HL-60 (cell line): Measurements from ENCODE around the gene RAPGEF4.

ENCODE experiments used
- DNase-seq, 2 experiments: peaks; one replicate each; pipeline ENCODE4 v3.0.0-alpha.2; 2010 to 2020; ENCODE audit warnings: low read depth in 1 of 2, low spot score in 1 of 2
- H3K27ac ChIP-seq: fragments of 250-450 bp; sonication (Bioruptor Pico); replicated peaks from 2 replicates; pipeline ENCODE4 v1.5.1; 2020; ENCODE audit warnings: mild to moderate bottlenecking, moderate library complexity
- H3K27me3 ChIP-seq: fragments of 250-450 bp; sonication (Bioruptor Pico); 2 replicates; pipeline ENCODE4 v1.5.1; 2021; ENCODE audit warnings: mild to moderate bottlenecking, moderate library complexity; ENCODE audit not compliant: insufficient read depth, poor library complexity, severe bottlenecking
- H3K4me3 ChIP-seq: replicated peaks from 2 replicates; pipeline ENCODE4 v1.5.1; 2011; ENCODE audit warnings: mild to moderate bottlenecking, control low read depth, low read length; ENCODE audit not compliant: insufficient read depth
- CTCF ChIP-seq: IDR thresholded peaks from one replicate; pipeline ENCODE4 v1.5.1; 2011; ENCODE audit warnings: low read length, control low read depth, inconsistent platforms; ENCODE audit not compliant: insufficient read depth
- GABPA ChIP-seq: IDR thresholded peaks from 2 replicates; pipeline ENCODE4 v1.6.1; 2012; ENCODE audit warnings: low read depth
- POLR2AphosphoS5 ChIP-seq: IDR thresholded peaks from 2 replicates; pipeline ENCODE4 v1.6.1; 2012; ENCODE audit warnings: low read depth
- REST ChIP-seq: IDR thresholded peaks from 2 replicates; pipeline ENCODE4 v1.6.1; 2012; ENCODE audit warnings: low read depth; ENCODE audit not compliant: insufficient replicate concordance
- SPI1 ChIP-seq: IDR thresholded peaks from 2 replicates; pipeline ENCODE4 v1.6.1; 2012; ENCODE audit warnings: low read depth, mild to moderate bottlenecking, borderline replicate concordance

The RAPGEF4 gene

GRCh38 chr2:172972005-172972619 is 236.5 kb downstream of the RAPGEF4 start:
- TF ChIP-seq CTCF (peak; percentile 97), POLR2AphosphoS5 (no peak), GABPA (no peak)
- Histone ChIP-seq H3K27ac (no peak overlapping the region), H3K4me3 (no peak overlapping the region), H3K27me3 (peaks cover 2% of the 10 kb centered on the region)
- DNase-seq = peak; percentile 4 to 50

GRCh38 chr2:172974762-172975161 is 239.1 kb downstream of the RAPGEF4 start:
- Histone ChIP-seq H3K27ac (no peak overlapping the region), H3K27me3 (peaks cover under 1% of the 10 kb centered on the region), H3K4me3 (no peak overlapping the region)
- DNase-seq = no peak
- TF ChIP-seq CTCF (no peak), POLR2AphosphoS5 (no peak), GABPA (no peak), REST (no peak), SPI1 (no peak)

- no peak for DNase-seq
- Histone ChIP-seq H3K27me3 (no peaks in the 10 kb centered on the region), H3K27ac (no peak overlapping the region), H3K4me3 (no peak overlapping the region)
- no peak for TF ChIP-seq GABPA
- peak; percentile 82 for TF ChIP-seq SPI1
- no peak for TF ChIP-seq REST
- no peak for TF ChIP-seq CTCF
- TF ChIP-seq POLR2AphosphoS5 = no peak
Measured at GRCh38 chr2:172976116-172976515, 240.5 kb downstream of the RAPGEF4 start.

- Histone ChIP-seq H3K4me3 (no peak overlapping the region), H3K27ac (no peak overlapping the region), H3K27me3 (peaks cover 2% of the 10 kb centered on the region)
- TF ChIP-seq GABPA (no peak), SPI1 (no peak), POLR2AphosphoS5 (no peak), REST (no peak), CTCF (no peak)
- DNase-seq = no peak
Measured at GRCh38 chr2:172976816-172977215, 241.2 kb downstream of the RAPGEF4 start.
